ENCODE results near the gene GSTCD. TPM values are rescaled to one million over a fixed set of nuclear protein-coding genes. Genes with fewer than 3 reads are reported as not detected.

The GSTCD gene, protein sequence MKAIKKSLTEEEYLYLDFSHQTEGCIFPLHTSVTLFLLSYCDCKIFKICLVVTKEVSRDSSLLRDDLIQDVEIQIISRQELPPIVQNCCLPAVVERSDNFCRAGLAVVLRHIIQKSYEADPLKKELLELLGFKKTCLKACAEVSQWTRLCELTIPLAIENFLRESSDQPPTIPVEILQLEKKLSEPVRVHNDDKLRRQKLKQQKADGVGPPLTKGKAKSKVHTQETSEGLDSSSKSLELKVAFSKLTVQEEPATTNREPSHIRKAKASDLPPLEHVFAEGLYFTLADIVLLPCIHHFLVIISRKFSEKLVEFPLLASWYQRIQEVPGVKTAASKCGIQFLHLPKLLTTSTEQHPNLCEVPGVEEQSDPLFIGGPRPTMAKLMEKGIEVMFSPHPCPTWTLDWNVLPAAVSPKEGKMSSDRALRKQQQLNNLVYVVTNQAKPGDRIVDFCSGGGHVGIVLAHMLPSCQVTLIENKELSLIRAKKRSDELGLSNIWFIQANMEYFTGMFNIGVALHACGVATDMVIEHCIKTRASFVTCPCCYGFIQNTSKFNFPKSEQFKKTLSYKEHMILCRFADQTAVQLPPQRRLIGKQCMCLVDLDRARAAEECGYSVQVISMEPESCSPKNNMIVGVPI
- total RNA-seq (1 to 10 TPM; 5.1 to 7.5 (median 5.2) TPM), total RNA-seq (3.6 to 47.6 (median 8.0) reads per million in 29 experiments)
- total RNA-seq (2013): 7.7 TPM

DNA sequence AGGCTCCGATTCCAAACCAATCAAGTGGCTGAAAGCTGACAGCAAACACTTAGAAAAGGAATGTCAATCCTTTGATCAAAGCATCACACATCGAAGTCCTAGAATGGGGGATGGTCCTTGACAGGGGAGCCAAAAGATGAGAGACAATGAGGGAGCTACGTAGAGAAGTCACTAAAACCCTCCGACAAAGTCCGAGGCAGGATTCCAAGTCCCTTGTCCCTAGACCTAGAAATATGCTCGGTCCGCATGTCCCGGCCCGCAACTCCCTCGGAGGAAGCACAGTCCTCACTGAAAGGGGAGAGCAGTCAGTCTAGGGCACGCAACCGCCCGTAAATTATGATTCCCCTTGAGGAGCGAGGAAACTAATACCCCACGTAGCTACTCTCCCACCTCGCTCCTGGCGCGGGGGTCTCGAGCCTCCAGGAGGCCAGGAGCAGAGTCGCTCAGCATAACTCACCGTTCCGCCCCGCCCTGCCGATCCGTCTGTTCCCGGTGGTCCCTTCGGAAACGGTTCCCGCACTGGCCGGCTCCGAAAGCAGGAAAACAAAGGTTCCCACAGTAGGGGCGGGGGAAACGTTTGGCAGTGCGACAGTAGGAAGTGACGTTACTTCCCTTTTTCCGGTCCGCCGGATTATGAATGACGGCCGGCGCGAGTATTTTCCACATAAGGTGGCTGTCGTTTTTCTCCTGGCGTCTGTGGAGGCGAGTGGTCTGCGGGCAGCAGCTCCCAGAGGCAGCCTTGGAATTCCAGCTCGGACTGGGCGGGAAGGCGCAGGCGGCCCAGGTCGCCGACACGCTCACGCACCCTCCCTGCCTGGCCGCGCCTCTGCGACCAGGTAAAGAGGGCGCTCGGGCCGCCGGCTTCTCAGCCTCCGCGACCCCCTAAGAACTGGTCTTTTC is at the start of gene GSTCD, which contains the start of gene INTS12:
Gene GSTCD, plus strand, starts transcription at position 604 of the 900 bp plus-strand sequence. CDS start 8,830 bp downstream, outside the sequence.
Gene INTS12, minus strand, starts transcription at position 509 of the 900 bp plus-strand sequence. CDS start 8,684 bp downstream, outside the sequence.
- peaks cover 29 to 33% (median 31%) of the 10 kb centered on the region in 3 donors for H3K4me1 Mint-ChIP-seq
- H3K36me3 Mint-ChIP-seq: no peaks in the 10 kb centered on the region
- H3K27me3 ChIP-seq (replicated peaks in 1 of 2; ENCODE audit: control insufficient read depth in 2 of 2, extremely low read depth in 1 of 2, insufficient read depth in 2 of 2, low read length in 1 of 2): no peaks in the 10 kb centered on the region
- ATAC-seq (replicated peaks in 1 of 4) (peak; percentile 91 to 94 (median 92)), DNase-seq (peak; percentile 71 to 92 (median 82))
- WGBS (ENCODE audit: insufficient coverage): under 1% methylated on average over 58 of the region's 63 CpGs
- H3K27ac Mint-ChIP-seq: peak within 1 kb of the TSS; percentile 94 to 98
- H3K27ac ChIP-seq (ENCODE audit: low read length): peak within 1 kb of the TSS; percentile 52
- peak within 1 kb of the TSS; percentile 86 to 96 for H3K4me3 ChIP-seq (ENCODE audit: control insufficient read depth in 1 of 2, extremely low read depth in 1 of 2, low read length in 1 of 2)
- H3K4me1 ChIP-seq (ENCODE audit: control insufficient read depth in 1 of 2, extremely low read depth in 1 of 2, insufficient read depth in 2 of 2, low read length in 2 of 2): peaks cover 3 to 16% of the 10 kb centered on the region in 2 experiments
- peak within 1 kb of the TSS; percentile 91 to 99 (median 99) for H3K4me3 Mint-ChIP-seq
- H3K9me3 Mint-ChIP-seq: no peaks in the 10 kb centered on the region
- no peaks in the 10 kb centered on the region for H3K36me3 ChIP-seq (ENCODE audit: control insufficient read depth in 2 of 2, extremely low read depth in 1 of 2, insufficient read depth in 1 of 2, low read length in 1 of 2)
- no peaks in the 10 kb centered on the region for H3K9me3 ChIP-seq
- no peaks in the 10 kb centered on the region for H3K27me3 Mint-ChIP-seq
- CTCF ChIA-PET: interaction anchor here (0.6 to 2.1 kb wide), 3 partner anchors 235 to 536 kb away, joined by 3 to 11 read pairs (median 8); partner anchors contain the start of gene PPA2 (in 1 of the 2)
- POLR2A ChIA-PET: interaction anchor here (0.5 to 1.1 kb wide), 3 partner anchors 12 to 563 kb away, joined by 3 to 4 read pairs (median 3); no protein-coding TSS in a partner anchor

DNA sequence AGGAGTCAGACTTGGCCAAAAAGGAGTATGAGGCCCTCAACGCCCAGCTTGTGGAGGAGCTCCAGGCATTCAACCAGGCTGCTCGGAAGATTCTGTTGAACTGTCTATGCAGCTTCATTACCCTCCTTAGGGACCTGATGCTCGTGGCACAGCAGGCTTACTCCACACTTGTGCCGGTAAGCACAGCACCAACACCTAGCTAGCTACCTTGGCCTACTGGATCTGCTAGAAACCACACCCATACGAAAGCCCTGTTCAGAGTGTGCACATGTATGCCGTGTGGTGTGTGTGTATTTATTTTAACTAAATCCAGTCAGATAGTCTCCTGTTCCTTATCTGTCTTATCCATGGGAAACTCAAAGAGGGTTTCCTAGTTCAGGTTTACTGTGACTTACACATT is 49.4 kb upstream of the GSTCD start:
- Histone ChIP-seq H3K4me1 (ENCODE audit: control insufficient read depth in 1 of 2, extremely low read depth in 1 of 2, insufficient read depth in 2 of 2, low read length in 2 of 2) (no peaks in the 10 kb centered on the region), H3K27me3 (replicated peaks in 1 of 2; ENCODE audit: control insufficient read depth in 2 of 2, extremely low read depth in 1 of 2, insufficient read depth in 2 of 2, low read length in 1 of 2) (peaks cover 0 to 3% of the 10 kb centered on the region in 2 experiments), H3K36me3 (ENCODE audit: control insufficient read depth in 2 of 2, extremely low read depth in 1 of 2, insufficient read depth in 1 of 2, low read length in 1 of 2) (no peaks in the 10 kb centered on the region), H3K4me3 (ENCODE audit: control insufficient read depth in 1 of 2, extremely low read depth in 1 of 2, low read length in 1 of 2) (no peak overlapping the region), H3K9me3 (no peaks in the 10 kb centered on the region), H3K27ac (ENCODE audit: low read length) (no peak overlapping the region)
- POLR2A ChIA-PET: interaction anchor here in 1 of 2 donors (1.0 kb wide), 1 partner anchor 10 kb away, joined by 3 read pairs; no protein-coding TSS in a partner anchor
- Mint-ChIP-seq H3K36me3 (no peaks in the 10 kb centered on the region), H3K9me3 (no peaks in the 10 kb centered on the region), H3K27me3 (peaks cover 4 to 11% of the 10 kb centered on the region in 2 donors), H3K4me3 (no peak overlapping the region), H3K4me1 (no peaks in the 10 kb centered on the region), H3K27ac (no peak overlapping the region)
- WGBS (ENCODE audit: insufficient coverage): 83% methylated on average over 3 of the region's 6 CpGs
- ATAC-seq (replicated peaks in 1 of 4) (no peak), DNase-seq (no peak)
- CTCF ChIA-PET: interaction anchor here in 1 of 2 donors (0.5 kb wide), 1 partner anchor 90 kb away, joined by 4 read pairs; no protein-coding TSS in a partner anchor

DNA sequence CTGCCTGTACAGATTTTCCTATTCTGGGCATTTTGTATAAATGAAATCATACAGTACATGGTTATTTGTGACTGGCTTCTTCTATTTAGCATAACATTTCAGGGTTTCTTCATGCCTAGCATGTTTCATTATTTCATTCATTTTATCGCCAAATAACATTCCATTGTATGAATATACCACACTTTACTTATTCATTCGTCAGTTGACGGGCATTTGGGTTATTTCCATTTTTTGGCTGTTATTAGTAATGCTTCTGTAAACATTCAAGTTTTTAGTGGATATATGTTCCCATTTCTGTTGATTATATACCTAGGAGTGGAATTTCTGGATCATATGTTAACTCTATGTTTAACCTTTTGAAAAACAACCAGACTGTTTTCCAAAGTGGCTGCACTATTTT is 47.6 kb upstream of the GSTCD start:
- no CpG with 5 or more reads among the region's 3 CpGs for WGBS (ENCODE audit: insufficient coverage)
- no peak for ATAC-seq (replicated peaks in 1 of 4)
- no peak overlapping the region for H3K27ac Mint-ChIP-seq

DNA sequence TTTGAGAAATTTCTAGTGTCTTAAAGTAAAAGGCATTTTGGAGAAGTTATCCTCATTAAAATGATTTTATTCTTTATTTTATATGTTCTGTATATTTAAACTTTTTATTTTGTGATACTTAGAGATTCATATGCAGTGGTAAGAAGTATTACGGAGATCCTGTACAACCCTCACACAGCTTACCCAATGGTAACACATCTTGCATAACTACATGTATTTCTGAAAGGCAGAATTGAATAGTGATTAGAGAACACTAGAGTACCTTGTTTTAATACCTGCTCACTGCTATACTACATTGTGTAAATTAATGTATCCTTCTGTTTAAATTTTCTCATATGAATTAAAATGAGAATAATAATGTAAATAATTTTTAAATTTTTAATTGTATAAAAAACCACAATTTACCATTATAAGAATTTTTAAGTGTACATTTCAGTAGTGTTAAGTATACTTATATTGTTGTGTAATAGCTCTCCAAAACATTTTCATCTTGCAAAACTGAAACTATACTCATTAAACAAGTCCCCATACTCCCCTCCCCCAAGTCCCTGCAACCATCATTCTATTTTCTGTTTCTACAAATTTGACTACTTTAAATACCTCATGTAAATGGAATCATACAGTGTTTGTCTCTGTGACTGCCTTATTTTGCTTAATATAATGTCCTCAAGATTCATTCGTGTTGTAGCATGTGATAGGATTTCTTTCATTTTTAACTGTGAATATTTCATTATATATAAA is 45.5 kb upstream of the GSTCD start:
- Histone ChIP-seq H3K27ac (ENCODE audit: low read length) (no peak overlapping the region), H3K4me1 (ENCODE audit: control insufficient read depth in 1 of 2, extremely low read depth in 1 of 2, insufficient read depth in 2 of 2, low read length in 2 of 2) (no peaks in the 10 kb centered on the region), H3K4me3 (ENCODE audit: control insufficient read depth in 1 of 2, extremely low read depth in 1 of 2, low read length in 1 of 2) (no peak overlapping the region), H3K27me3 (replicated peaks in 1 of 2; ENCODE audit: control insufficient read depth in 2 of 2, extremely low read depth in 1 of 2, insufficient read depth in 2 of 2, low read length in 1 of 2) (peaks cover 0 to 8% of the 10 kb centered on the region in 2 experiments), H3K9me3 (no peaks in the 10 kb centered on the region), H3K36me3 (ENCODE audit: control insufficient read depth in 2 of 2, extremely low read depth in 1 of 2, insufficient read depth in 1 of 2, low read length in 1 of 2) (no peaks in the 10 kb centered on the region)
- no peaks in the 10 kb centered on the region for H3K36me3 Mint-ChIP-seq
- H3K27ac Mint-ChIP-seq: no peak overlapping the region
- DNase-seq (no peak), ATAC-seq (replicated peaks in 1 of 4) (no peak)
- no peaks in the 10 kb centered on the region for H3K9me3 Mint-ChIP-seq
- no peaks in the 10 kb centered on the region for H3K4me1 Mint-ChIP-seq
- no CpG with 5 or more reads among the region's 2 CpGs for WGBS (ENCODE audit: insufficient coverage)
- H3K27me3 Mint-ChIP-seq: peaks cover 4 to 11% of the 10 kb centered on the region in 2 donors
- POLR2A ChIA-PET: no interaction called here
- no peak overlapping the region for H3K4me3 Mint-ChIP-seq
- CTCF ChIA-PET: no interaction called here

More for the DNA sequence above, 47.6 kb upstream of the GSTCD start:
- DNase-seq: no peak
- Mint-ChIP-seq H3K36me3 (no peaks in the 10 kb centered on the region), H3K4me3 (no peak overlapping the region), H3K4me1 (no peaks in the 10 kb centered on the region), H3K27me3 (peaks cover 5 to 8% of the 10 kb centered on the region in 2 donors), H3K9me3 (no peaks in the 10 kb centered on the region)
- Histone ChIP-seq H3K4me3 (ENCODE audit: control insufficient read depth in 1 of 2, extremely low read depth in 1 of 2, low read length in 1 of 2) (no peak overlapping the region), H3K27ac (ENCODE audit: low read length) (no peak overlapping the region), H3K9me3 (no peaks in the 10 kb centered on the region), H3K27me3 (replicated peaks in 1 of 2; ENCODE audit: control insufficient read depth in 2 of 2, extremely low read depth in 1 of 2, insufficient read depth in 2 of 2, low read length in 1 of 2) (peaks cover 0 to 8% of the 10 kb centered on the region in 2 experiments), H3K36me3 (ENCODE audit: control insufficient read depth in 2 of 2, extremely low read depth in 1 of 2, insufficient read depth in 1 of 2, low read length in 1 of 2) (no peaks in the 10 kb centered on the region), H3K4me1 (ENCODE audit: control insufficient read depth in 1 of 2, extremely low read depth in 1 of 2, insufficient read depth in 2 of 2, low read length in 2 of 2) (no peaks in the 10 kb centered on the region)
- ChIA-PET POLR2A (no interaction called here), CTCF (no interaction called here)

DNA sequence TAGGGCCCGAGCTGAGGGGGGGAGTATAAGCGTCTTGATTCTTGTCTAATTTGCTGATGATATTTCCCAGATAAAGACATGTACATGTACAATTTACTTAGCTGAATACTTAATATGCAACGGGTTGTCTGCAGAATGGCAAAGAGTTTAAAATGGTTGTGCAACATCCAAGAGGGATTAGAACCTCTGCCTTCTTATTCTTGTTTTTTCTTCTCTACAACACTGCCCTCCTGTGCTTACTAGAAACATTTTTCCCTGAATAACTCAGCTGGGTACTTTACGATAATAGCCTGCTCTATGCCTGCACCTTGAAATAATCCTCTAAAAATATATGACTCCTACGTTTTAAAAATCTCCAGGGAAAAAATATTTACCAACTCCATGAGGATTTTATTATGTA is 41.9 kb upstream of the GSTCD start:
- H3K9me3 ChIP-seq: no peaks in the 10 kb centered on the region
- Mint-ChIP-seq H3K9me3 (no peaks in the 10 kb centered on the region), H3K27me3 (peaks cover 10 to 15% of the 10 kb centered on the region in 2 donors), H3K36me3 (no peaks in the 10 kb centered on the region), H3K27ac (no peak overlapping the region), H3K4me1 (no peaks in the 10 kb centered on the region), H3K4me3 (no peak overlapping the region)
- no peak overlapping the region for H3K27ac ChIP-seq (ENCODE audit: low read length)
- peaks cover 0 to 10% of the 10 kb centered on the region in 2 experiments for H3K27me3 ChIP-seq (replicated peaks in 1 of 2; ENCODE audit: control insufficient read depth in 2 of 2, extremely low read depth in 1 of 2, insufficient read depth in 2 of 2, low read length in 1 of 2)
- no peak overlapping the region for H3K4me3 ChIP-seq (ENCODE audit: control insufficient read depth in 1 of 2, extremely low read depth in 1 of 2, low read length in 1 of 2)
- no peaks in the 10 kb centered on the region for H3K4me1 ChIP-seq (ENCODE audit: control insufficient read depth in 1 of 2, extremely low read depth in 1 of 2, insufficient read depth in 2 of 2, low read length in 2 of 2)
- ChIA-PET POLR2A (no interaction called here), CTCF (no interaction called here)
- 80% methylated on average over 1 of the region's 5 CpGs for WGBS (ENCODE audit: insufficient coverage)
- H3K36me3 ChIP-seq (ENCODE audit: control insufficient read depth in 2 of 2, extremely low read depth in 1 of 2, insufficient read depth in 1 of 2, low read length in 1 of 2): no peaks in the 10 kb centered on the region
- DNase-seq (no peak), ATAC-seq (replicated peaks in 1 of 4) (no peak)
